Peyer's patch (tissue), 4 donors: ENCODE results near the gene ARID1A.

Source experiments
- CTCF ChIP-seq, 6 experiments: fragments of 450-650 bp in 4 of 6; fragments of 200-600 bp in 2 of 6; sonication (generic) in 1 of 6; IDR thresholded peaks; one replicate each; pipeline ENCODE4 v1.5.1; 2017 to 2019; ENCODE audit warnings: antibody characterized with exemption in 6 of 6, mild to moderate bottlenecking in 3 of 6, moderate library complexity in 1 of 6
- POLR2A ChIP-seq, 2 donors: fragments of 450-650 bp; IDR thresholded peaks; one replicate each; pipeline ENCODE4 v1.5.1; 2017; ENCODE audit warnings: antibody characterized with exemption in 2 of 2, mild to moderate bottlenecking in 2 of 2, moderate library complexity in 2 of 2

DNA sequence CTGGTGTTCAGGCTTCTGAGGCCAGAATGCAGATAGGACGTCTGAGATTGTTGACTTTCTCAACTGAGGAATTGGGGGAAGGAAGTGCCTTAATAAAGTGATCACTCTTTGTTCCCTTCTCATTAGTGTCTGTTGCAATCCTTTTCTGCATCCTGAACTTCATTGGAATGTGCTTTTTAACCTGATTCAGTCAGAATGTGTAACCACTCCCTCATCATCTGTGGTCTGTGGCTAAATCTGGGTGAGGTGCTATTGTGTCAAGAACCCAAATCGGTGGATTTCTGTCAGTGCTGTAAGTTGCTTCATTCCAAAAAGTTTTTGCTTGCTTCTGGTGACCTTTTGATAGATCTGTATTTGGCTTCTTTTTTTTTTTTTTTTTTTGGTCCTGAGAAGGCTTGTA is 38.2 kb downstream of the ARID1A start:
- TF ChIP-seq CTCF (IDR thresholded peaks at IDR 0.05) (no peak), POLR2A (IDR thresholded peaks at IDR 0.05) (no peak)
